Suprapubic skin (tissue), 4 donors: ENCODE measurements around the gene NAT8L. TPM values are rescaled to one million over a fixed set of nuclear protein-coding genes. Genes with fewer than 3 reads are reported as not detected.

ENCODE experiments used
- DNase-seq, 2 donors: peaks; one replicate each; pipeline ENCODE4 v3.0.0-alpha.2; 2019; ENCODE audit warnings: low spot score in 2 of 2
- H3K27ac ChIP-seq: fragments of 200-600 bp; sonication (generic); one replicate; pipeline ENCODE4 v1.5.1; 2019
- H3K27me3 ChIP-seq: fragments of 200-600 bp; sonication (generic); one replicate; pipeline ENCODE4 v1.5.1; 2019
- H3K36me3 ChIP-seq: fragments of 200-600 bp; sonication (generic); one replicate; pipeline ENCODE4 v1.5.1; 2019
- H3K4me1 ChIP-seq: fragments of 200-600 bp; sonication (generic); one replicate; pipeline ENCODE4 v1.5.1; 2019
- H3K4me3 ChIP-seq: fragments of 200-600 bp; sonication (generic); one replicate; pipeline ENCODE4 v1.5.1; 2019; ENCODE audit warnings: mild to moderate bottlenecking
- H3K9me3 ChIP-seq: fragments of 200-600 bp; sonication (generic); one replicate; pipeline ENCODE4 v1.5.1; 2019
- CTCF ChIP-seq, 2 donors: fragments of 200-600 bp in 1 of 2; fragments of 450-650 bp in 1 of 2; sonication (generic) in 1 of 2; IDR thresholded peaks; one replicate each; pipeline ENCODE4 v1.5.1; 2016 to 2019; ENCODE audit warnings: antibody characterized with exemption in 2 of 2, mild to moderate bottlenecking in 1 of 2, moderate library complexity in 1 of 2
- EP300 ChIP-seq: sonication (generic); formaldehyde crosslinking; IDR thresholded peaks from one replicate; pipeline ENCODE4 v1.6.1; 2017; ENCODE audit warnings: antibody characterized with exemption
- POLR2A ChIP-seq, 2 donors: fragments of 450-650 bp; IDR thresholded peaks; one replicate each; pipeline ENCODE4 v1.6.1; 2017; ENCODE audit warnings: antibody characterized with exemption in 2 of 2, mild to moderate bottlenecking in 2 of 2, moderate library complexity in 2 of 2
- POLR2AphosphoS5 ChIP-seq, 3 donors: sonication (generic); formaldehyde crosslinking; IDR thresholded peaks; one replicate each; pipeline ENCODE4 v1.6.1; 2017; ENCODE audit warnings: antibody characterized with exemption in 3 of 3
- WGBS: methylation state at CpG from one replicate; pipeline ENCODE4 v1.1.5; 2018; 5-methylcytosine and 5-hydroxymethylcytosine counted together
- total RNA-seq, 4 donors: library from RNA; depleted of rRNA; stranded (reverse); fragments of >200 nt; gene quantifications; one replicate each; pipeline ENCODE4 v1.1.0, GENCODE V29; 2016

The NAT8L gene
- total RNA-seq, 4 donors from 2014 or later, result 1.0 to 2.8 (median 1.6) TPM

DNA sequence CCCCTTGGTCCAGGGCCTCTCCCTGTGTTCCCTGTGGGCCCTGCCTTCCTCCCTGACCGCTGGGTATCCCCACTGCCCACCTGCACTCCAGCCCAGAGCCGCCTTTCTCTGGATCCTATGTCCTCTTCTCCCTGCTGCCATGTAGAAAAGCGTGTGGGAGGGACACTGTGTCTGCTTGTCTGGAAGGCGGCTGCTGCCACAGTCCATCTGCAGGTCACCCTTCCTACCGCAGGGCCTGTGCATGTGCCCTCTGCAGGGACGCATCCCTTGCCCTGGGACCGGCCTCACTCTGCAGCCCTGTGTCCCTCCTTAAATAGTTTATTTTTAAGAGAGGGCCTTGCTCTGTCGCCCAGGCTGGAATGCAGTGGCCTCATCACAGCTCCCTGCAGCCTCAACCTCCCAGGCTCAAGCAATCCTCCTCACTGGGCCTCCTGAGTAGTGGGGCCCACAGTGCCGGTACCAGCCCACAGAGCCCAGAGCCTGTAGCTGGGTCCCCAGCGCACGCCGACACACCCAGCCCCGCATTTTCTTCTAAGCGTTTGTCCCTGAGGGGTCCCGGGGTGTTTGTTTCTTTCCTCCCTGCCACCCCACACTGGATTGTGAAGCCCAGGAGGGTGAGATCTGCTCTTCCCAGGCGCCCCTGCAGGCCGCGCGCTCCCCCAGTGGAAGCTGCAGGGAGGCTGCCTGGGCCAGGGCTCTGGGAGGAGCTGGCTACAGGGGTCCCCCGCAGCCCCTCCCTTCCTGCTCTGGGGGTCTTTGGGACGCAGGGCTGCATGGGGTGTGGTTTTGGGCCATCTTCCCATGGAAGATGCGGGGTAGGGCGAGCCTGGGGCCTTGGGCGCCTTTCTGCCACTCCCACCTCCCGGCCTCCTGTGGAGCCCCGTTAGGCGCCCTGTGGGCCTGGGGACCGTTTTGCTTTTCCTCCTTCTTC lies 12.8 kb upstream of the NAT8L start:
- peaks cover 23% of the 10 kb centered on the region for H3K4me1 ChIP-seq
- no peak overlapping the region for H3K27ac ChIP-seq
- H3K27me3 ChIP-seq, result peaks cover 69% of the 10 kb centered on the region
- DNase-seq, result peak in 1 of 2 donors; percentile 77
- H3K4me3 ChIP-seq, result no peak overlapping the region
- no peak for TF ChIP-seq CTCF (IDR thresholded peaks at IDR 0.05)
- TF ChIP-seq POLR2A (IDR thresholded peaks at IDR 0.05), result no peak
- TF ChIP-seq POLR2AphosphoS5 (IDR thresholded peaks at IDR 0.05), result no peak
- no peak for TF ChIP-seq EP300
- 67% methylated on average over 26 of the region's 28 CpGs for WGBS
- no peaks in the 10 kb centered on the region for H3K9me3 ChIP-seq
- no peaks in the 10 kb centered on the region for H3K36me3 ChIP-seq

DNA sequence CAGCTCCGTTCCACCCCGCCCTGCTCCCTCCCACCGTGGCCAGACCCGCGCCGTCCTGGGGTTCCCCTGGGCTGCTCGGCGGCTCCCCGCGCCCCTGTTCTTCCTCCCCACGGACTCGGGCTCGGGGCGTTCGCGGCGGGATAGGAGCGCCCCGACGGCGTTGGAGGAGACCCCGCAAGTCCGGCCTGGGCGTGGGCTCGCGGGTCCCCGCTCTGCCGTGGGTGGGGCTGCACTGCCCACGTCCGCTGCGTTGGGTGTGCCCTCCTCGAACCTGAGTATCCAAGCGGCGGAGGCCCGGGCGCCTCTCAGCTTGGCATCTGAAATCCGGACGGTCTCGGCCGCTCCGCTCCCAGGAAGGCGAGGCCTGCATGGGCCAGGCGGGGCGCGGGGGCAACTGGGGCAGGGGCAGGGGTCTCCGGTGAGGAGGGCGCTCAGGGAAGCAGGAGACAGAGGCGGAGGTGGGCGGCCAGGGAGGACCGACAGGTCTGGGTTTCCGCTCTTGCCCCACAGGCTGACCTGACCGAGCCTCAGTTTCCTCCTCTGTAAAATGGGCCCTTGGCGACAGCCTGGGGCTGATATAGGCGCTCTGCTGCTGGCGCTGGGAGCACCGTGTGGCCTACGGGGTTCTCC lies 12.0 kb upstream of the NAT8L start:
- H3K36me3 ChIP-seq, result no peaks in the 10 kb centered on the region
- no peak overlapping the region for H3K4me3 ChIP-seq
- DNase-seq, result peak in 1 of 2 donors; percentile 74
- TF ChIP-seq POLR2AphosphoS5 (IDR thresholded peaks at IDR 0.05) (no peak), POLR2A (IDR thresholded peaks at IDR 0.05) (no peak), CTCF (IDR thresholded peaks at IDR 0.05) (no peak), EP300 (no peak)
- peaks cover 69% of the 10 kb centered on the region for H3K27me3 ChIP-seq
- WGBS, result 4% methylated on average over 12 of the region's 57 CpGs
- no peak overlapping the region for H3K27ac ChIP-seq
- H3K9me3 ChIP-seq, result no peaks in the 10 kb centered on the region
- H3K4me1 ChIP-seq, result peaks cover 14% of the 10 kb centered on the region

DNA sequence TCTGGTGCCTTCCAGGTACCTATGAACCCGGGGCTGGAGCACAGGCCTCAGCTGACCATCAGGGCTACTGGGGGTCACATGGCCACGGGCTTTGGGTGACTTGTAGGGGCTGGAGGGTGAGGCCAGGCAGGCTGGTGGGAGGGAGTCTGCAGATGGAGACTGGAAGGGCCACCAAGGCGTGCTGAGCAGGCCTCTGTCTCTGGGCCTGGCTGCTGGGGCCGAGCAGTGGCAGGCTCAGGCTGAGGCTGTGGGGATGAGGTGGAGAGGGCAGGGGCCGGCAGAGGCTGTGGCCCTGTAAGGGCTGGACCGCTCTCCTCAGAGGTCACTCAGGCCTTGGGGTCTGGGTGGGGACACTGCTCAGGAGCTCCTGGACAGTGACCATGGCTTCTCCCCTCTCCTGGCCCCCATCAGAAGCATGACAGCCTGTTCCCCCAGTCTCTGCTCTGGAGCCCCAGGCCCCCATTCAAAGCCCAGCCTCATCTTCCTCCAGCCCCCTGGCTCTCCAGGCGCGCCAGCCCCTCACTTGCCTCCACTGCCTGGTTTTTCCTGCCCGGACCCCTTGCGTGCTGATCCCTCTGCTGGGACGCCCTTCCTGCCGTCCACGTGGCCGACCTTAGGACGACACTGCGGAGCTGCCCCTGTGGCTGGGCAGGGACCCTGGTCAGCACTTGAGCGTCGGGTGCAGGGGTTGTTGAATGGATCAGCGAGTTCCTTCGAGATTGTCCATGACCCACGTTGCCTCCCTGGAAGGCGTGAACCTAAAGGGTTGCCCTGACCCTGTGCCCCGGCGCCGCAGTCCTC lies 11.1 kb upstream of the NAT8L start:
- no peak for TF ChIP-seq EP300
- TF ChIP-seq CTCF (IDR thresholded peaks at IDR 0.05), result no peak
- no peak for TF ChIP-seq POLR2AphosphoS5 (IDR thresholded peaks at IDR 0.05)
- TF ChIP-seq POLR2A (IDR thresholded peaks at IDR 0.05), result no peak
- peaks cover 69% of the 10 kb centered on the region for H3K27me3 ChIP-seq
- H3K36me3 ChIP-seq, result no peaks in the 10 kb centered on the region
- H3K27ac ChIP-seq, result no peak overlapping the region
- WGBS, result 92% methylated on average over 21 of the region's 25 CpGs
- H3K4me1 ChIP-seq, result peaks cover 7% of the 10 kb centered on the region
- no peaks in the 10 kb centered on the region for H3K9me3 ChIP-seq
- peak in 1 of 2 donors; percentile 78 for DNase-seq
- H3K4me3 ChIP-seq, result no peak overlapping the region

DNA sequence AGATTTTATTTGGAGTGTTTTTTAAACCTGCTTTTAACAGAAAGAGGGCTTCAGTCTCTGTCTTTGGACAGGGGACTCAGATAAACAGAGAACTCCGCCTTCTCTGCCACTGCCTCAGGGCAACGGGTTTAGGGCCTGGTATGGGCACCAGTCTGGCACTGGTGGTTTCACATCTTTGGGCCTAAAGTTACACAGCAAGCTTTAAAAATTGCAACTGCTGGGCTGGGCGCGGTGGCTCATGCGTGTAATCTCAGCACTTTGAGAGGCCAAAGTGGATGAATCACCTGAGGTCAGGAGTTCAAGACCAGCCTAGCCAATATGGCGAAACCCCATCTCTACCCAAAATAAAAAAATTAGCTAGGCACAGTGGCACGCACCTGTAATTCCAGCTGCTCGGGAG lies 10.3 kb upstream of the NAT8L start:
- Histone ChIP-seq H3K4me3 (no peak overlapping the region), H3K36me3 (no peaks in the 10 kb centered on the region), H3K4me1 (peaks cover 7% of the 10 kb centered on the region), H3K9me3 (no peaks in the 10 kb centered on the region), H3K27me3 (peaks cover 64% of the 10 kb centered on the region), H3K27ac (no peak overlapping the region)
- DNase-seq, result peak in 1 of 2 donors; percentile 26
- 91% methylated on average over 8 of the region's 8 CpGs for WGBS
- TF ChIP-seq POLR2AphosphoS5 (IDR thresholded peaks at IDR 0.05) (no peak), POLR2A (IDR thresholded peaks at IDR 0.05) (no peak), EP300 (no peak), CTCF (IDR thresholded peaks at IDR 0.05) (no peak)
